Fibroblast of the aortic adventitia (primary cell): ENCODE measurements around the gene ZCCHC8. TPM values are rescaled to one million over a fixed set of nuclear protein-coding genes. Genes with fewer than 3 reads are reported as not detected.
"Not testable (repeated sequence)": the region's sequence is repeated elsewhere in the genome, so short reads cannot be mapped to it uniquely, and the experiment has no call there.

Experiments used
- DNase-seq: peaks from one replicate; pipeline ENCODE4 v3.0.0-alpha.2; 2010; ENCODE audit warnings: low read depth
- H3K4me3 ChIP-seq: 2 replicates; pipeline ENCODE4 v1.5.1; 2011; ENCODE audit warnings: low read depth, mild to moderate bottlenecking, control low read depth, low read length, moderate library complexity
- total RNA-seq: library from RNA; depleted of rRNA; stranded (reverse); fragments of >200 nt; gene quantifications from 2 replicates; pipeline ENCODE4 v1.2.3, GENCODE V29; 2012; ENCODE audit warnings: low replicate concordance
- TF ChIP-seq, protein P1 (sequence below): IDR thresholded peaks from 2 replicates; pipeline ENCODE4 v1.5.1; 2011; ENCODE audit warnings: mild to moderate bottlenecking, low read length, control low read depth, inconsistent platforms; ENCODE audit not compliant: insufficient read depth

ZCCHC8 gene
- total RNA-seq, 1 donor: 23.1 TPM

DNA sequence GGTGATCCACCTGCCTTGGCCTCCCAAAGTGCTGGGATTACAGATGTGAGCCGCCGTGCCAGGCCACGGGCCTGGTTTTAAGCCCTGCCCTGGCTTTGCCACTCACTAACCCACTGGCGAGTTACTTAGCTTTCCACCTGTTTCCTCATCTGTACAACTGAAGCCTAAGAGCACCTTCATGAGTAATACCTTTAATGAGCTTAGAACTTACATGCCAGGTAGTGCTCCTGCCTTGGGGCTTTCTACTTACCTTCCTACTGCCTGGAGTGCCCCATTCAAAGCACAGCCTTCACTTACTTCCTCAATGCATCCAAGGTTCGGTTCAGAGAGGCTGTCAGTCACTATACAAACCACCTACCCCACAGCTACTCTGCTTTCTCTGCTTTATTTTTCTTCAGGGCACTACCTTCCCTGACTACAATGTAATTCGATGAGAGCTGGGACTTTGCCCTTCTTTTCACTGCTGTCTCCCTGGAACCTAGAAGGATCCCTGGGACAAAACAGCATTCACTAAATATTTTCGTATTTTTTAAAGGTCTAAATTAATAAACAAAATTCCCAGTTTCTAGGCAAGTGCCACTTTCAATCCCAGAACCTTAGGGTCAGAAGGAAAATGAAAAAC, 13.8 kb downstream of the ZCCHC8 start:
- no peak for DNase-seq
- H3K4me3 ChIP-seq: no peak overlapping the region
- TF ChIP-seq, protein P1, sequence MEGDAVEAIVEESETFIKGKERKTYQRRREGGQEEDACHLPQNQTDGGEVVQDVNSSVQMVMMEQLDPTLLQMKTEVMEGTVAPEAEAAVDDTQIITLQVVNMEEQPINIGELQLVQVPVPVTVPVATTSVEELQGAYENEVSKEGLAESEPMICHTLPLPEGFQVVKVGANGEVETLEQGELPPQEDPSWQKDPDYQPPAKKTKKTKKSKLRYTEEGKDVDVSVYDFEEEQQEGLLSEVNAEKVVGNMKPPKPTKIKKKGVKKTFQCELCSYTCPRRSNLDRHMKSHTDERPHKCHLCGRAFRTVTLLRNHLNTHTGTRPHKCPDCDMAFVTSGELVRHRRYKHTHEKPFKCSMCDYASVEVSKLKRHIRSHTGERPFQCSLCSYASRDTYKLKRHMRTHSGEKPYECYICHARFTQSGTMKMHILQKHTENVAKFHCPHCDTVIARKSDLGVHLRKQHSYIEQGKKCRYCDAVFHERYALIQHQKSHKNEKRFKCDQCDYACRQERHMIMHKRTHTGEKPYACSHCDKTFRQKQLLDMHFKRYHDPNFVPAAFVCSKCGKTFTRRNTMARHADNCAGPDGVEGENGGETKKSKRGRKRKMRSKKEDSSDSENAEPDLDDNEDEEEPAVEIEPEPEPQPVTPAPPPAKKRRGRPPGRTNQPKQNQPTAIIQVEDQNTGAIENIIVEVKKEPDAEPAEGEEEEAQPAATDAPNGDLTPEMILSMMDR: no peak

DNA sequence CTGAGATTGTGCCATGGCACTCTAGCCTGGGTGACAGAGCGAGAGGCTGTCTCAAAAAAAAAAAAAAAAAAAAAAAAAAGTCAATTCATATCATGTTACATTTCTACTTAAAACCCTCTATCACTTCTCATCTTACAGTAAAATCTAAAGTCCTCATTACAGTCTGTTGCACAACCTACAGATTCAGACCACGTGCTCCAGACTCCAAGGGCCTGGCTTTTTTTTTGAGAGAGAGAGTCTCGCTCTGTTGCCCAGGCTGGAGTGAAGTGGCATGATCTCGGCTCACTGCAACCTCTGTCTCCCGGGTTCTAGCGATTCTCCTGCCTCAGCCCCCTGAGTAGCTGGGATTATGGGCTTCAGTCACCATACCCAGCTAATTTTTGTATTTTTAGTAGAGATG, 14.4 kb downstream of the ZCCHC8 start:
- not testable (repeated sequence) for DNase-seq, H3K4me3 ChIP-seq

DNA sequence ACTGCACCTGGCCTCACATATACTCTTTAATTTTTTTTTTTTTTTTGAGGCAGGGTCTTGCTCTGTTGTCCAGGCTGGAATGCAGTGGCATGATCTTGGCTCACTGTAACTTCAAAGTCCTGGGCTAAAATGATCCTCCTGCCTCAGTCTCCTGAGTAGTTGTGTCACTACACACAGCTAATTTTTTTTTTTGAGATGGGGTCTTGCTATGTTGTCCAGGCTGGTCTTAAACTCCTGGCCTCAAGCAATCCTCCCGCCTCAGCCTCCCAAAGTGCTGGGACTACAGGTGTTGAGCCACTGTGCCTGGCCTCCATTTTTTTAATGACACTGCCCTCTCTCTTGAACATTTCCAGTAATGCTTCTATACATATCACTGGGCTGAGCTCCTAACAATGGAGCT, 16.3 kb downstream of the ZCCHC8 start:
- not testable (repeated sequence) for DNase-seq

DNA sequence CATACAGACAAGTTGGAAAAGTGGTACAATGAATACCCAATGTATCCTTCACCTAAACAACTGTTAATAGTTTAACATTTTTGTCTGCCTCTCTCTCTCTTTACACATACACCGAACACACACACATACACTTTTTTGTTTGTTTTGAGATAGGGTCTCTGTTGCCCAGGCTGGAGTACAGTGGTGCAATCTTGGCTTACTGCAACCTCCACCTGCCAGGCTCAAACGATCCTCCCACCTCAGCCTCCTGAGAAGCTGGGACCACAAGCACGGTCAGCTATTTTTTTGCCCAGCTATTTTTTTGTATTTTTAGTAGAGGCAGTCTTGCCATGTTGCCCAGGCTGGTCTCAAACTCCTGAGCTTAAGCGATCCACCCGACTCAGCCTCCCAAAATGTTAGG, 16.8 kb downstream of the ZCCHC8 start:
- H3K4me3 ChIP-seq: no peak overlapping the region
- DNase-seq: no peak
- TF ChIP-seq, protein P1: no peak

More for the DNA sequence above, 16.3 kb downstream of the ZCCHC8 start:
- not testable (repeated sequence) for H3K4me3 ChIP-seq

DNA sequence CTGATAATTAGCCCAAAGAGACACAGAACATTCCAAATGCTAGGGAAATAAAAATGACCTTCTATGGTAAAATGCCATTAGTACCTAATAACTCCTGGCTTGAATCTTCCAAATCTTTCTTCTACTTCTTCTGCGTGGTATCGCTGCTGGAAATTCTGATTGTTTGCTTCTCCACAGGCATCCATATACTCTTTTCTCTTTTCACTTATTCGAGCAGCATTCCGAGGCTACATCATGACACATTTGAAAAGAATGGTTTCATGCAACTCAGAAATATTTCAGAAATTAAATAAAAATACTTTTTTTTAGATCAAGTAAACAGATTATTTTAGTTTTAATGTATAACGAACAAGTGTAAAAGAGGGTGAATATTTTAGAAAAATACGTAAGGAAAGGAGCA, 18.9 kb downstream of the ZCCHC8 start:
- no peak overlapping the region for H3K4me3 ChIP-seq
- DNase-seq: no peak
- TF ChIP-seq, protein P1: no peak

DNA sequence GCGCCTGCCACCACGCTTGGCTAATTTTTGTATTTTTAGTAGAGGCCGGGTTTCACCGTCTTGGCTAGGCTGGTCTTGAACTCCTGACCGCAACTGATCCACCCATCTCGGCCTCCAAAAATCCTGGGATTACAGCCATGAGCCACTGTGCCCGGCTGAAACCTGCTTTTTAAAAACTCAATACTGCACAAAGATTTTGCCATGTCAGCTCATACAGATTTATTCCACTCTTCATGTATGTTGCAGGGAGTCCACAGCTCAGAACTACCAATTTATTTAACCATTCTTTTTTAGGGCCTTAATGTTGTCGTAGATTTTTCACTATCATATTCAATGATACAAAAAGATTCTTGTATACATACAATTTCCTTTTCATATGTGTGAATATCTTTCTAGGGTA, 20.0 kb downstream of the ZCCHC8 start:
- TF ChIP-seq, protein P1: no peak
- no peak overlapping the region for H3K4me3 ChIP-seq
- DNase-seq: no peak

DNA sequence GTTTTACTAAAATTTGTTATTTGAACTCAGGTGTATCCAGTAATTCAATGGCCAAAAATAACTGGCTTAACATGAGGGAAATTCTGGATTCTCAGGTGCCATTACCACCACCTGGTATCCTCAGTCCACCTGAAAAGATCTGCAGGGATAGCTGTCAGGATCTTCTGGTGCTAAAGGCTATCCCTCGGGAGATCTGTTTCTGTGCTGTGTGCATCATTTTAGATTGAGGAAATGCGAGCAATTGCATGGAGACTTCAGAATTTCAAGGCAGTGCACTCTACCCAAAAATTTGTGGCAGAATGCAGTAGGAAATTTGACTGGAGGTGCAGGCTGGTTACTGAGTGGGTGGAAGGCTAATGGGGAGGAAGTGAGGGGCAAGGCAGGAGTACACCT, 26.4 kb downstream of the ZCCHC8 start:
- TF ChIP-seq, protein P1: no peak
- DNase-seq: no peak
- no peak overlapping the region for H3K4me3 ChIP-seq

DNA sequence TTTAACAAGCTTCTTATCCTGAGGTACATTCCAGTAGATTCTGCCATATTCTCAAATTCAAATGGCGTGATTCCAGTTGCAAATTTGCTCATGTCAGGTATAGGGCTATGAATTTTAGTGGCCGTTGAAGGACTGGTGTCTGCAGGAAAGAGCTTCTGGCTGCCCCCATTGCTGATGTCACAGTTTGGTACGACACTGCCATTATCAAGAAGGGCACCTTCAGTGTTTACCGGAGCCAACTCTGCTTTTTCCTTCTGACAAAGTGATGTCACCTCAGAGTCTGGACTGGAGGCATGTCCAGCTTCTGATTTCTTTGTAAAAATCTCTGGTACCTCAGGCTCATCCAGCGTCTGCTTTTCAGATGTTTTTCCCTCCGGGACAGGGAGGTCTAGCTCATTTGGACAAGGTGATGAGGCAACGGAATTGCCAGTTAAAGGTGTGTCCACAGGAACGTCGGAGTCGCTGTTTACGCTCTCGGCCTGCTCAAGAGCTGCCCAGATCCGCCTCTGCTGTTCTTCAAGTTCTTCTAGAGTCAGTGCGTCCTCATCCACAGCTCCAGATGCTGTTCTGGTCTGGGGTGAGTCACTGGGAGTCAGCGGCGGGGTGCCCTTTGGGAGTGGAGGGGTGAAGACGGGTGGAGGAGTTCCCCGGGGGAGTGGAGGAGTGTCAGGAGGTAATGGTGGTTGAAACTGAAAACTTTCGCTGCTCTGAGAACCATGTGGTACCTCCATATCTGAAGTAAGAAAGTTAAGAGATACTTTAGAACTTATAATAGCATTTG, 27.0 kb downstream of the ZCCHC8 start:
- TF ChIP-seq, protein P1: no peak
- no peak overlapping the region for H3K4me3 ChIP-seq
- DNase-seq: no peak
